Progenitor cell of endocrine pancreas (in vitro differentiated cells): Measurements from ENCODE around the gene CCBE1. TPM values are rescaled to one million over a fixed set of nuclear protein-coding genes. Genes with fewer than 3 reads are reported as not detected.

Experiments used
- DNase-seq: peaks from one replicate; pipeline ENCODE4 v3.0.0; 2021; ENCODE audit warnings: low spot score; ENCODE audit not compliant: unreplicated experiment
- H3K27ac Mint-ChIP-seq: 2 replicates; pipeline ENCODE4 v1.8.0; 2021; ENCODE audit warnings: mild to moderate bottlenecking, moderate library complexity, mixed read lengths
- H3K27me3 Mint-ChIP-seq: 2 replicates; pipeline ENCODE4 v1.8.0; 2021; ENCODE audit warnings: mixed read lengths
- H3K36me3 Mint-ChIP-seq: 2 replicates; pipeline ENCODE4 v1.8.0; 2022; ENCODE audit warnings: mixed read lengths; ENCODE audit not compliant: insufficient read depth
- H3K4me1 Mint-ChIP-seq: 2 replicates; pipeline ENCODE4 v1.8.0; 2021; ENCODE audit warnings: low read depth, mixed read lengths
- H3K4me3 Mint-ChIP-seq: 2 replicates; pipeline ENCODE4 v1.8.0; 2021; ENCODE audit warnings: low read depth, mild to moderate bottlenecking, moderate library complexity, mixed read lengths
- H3K9me3 Mint-ChIP-seq: 2 replicates; pipeline ENCODE4 v1.8.0; 2021; ENCODE audit warnings: low read depth, mixed read lengths
- total RNA-seq: library from RNA; stranded (reverse); gene quantifications from 2 replicates; pipeline ENCODE4 v1.2.1, GENCODE V29; 2021
- TF ChIP-seq, protein P1 (sequence below): fragments of 200-600 bp; sonication (generic); IDR thresholded peaks from one replicate; pipeline ENCODE4 v1.5.0; 2021; ENCODE audit warnings: antibody characterized with exemption, mild to moderate bottlenecking; ENCODE audit not compliant: unreplicated experiment

Gene CCBE1
- total RNA-seq, 1 donor from 2014 or later, result 1.2 TPM

GRCh38 chr18:59674903-59675270 lies 22.3 kb downstream of the CCBE1 start:
- H3K4me1 Mint-ChIP-seq, result peaks cover 9% of the 10 kb centered on the region
- H3K9me3 Mint-ChIP-seq, result no peaks in the 10 kb centered on the region
- DNase-seq, result no peak
- H3K27me3 Mint-ChIP-seq, result peaks cover 8% of the 10 kb centered on the region
- H3K4me3 Mint-ChIP-seq, result no peak overlapping the region
- TF ChIP-seq, protein P1, sequence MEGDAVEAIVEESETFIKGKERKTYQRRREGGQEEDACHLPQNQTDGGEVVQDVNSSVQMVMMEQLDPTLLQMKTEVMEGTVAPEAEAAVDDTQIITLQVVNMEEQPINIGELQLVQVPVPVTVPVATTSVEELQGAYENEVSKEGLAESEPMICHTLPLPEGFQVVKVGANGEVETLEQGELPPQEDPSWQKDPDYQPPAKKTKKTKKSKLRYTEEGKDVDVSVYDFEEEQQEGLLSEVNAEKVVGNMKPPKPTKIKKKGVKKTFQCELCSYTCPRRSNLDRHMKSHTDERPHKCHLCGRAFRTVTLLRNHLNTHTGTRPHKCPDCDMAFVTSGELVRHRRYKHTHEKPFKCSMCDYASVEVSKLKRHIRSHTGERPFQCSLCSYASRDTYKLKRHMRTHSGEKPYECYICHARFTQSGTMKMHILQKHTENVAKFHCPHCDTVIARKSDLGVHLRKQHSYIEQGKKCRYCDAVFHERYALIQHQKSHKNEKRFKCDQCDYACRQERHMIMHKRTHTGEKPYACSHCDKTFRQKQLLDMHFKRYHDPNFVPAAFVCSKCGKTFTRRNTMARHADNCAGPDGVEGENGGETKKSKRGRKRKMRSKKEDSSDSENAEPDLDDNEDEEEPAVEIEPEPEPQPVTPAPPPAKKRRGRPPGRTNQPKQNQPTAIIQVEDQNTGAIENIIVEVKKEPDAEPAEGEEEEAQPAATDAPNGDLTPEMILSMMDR, result no peak
- no peaks in the 10 kb centered on the region for H3K36me3 Mint-ChIP-seq
- no peak overlapping the region for H3K27ac Mint-ChIP-seq

- H3K36me3 Mint-ChIP-seq, result no peaks in the 10 kb centered on the region
- peaks cover 9% of the 10 kb centered on the region for H3K4me1 Mint-ChIP-seq
- DNase-seq, result no peak
- TF ChIP-seq, protein P1, result no peak
- no peaks in the 10 kb centered on the region for H3K9me3 Mint-ChIP-seq
- no peak overlapping the region for H3K27ac Mint-ChIP-seq
- H3K4me3 Mint-ChIP-seq, result no peak overlapping the region
- H3K27me3 Mint-ChIP-seq, result peaks cover 4% of the 10 kb centered on the region
Observed at GRCh38 chr18:59674186-59674902, 22.9 kb downstream of the CCBE1 start.

GRCh38 chr18:59672235-59672711 lies 24.9 kb downstream of the CCBE1 start:
- H3K27me3 Mint-ChIP-seq, result peaks cover 3% of the 10 kb centered on the region
- TF ChIP-seq, protein P1, result no peak
- no peaks in the 10 kb centered on the region for H3K9me3 Mint-ChIP-seq
- H3K36me3 Mint-ChIP-seq, result no peaks in the 10 kb centered on the region
- no peak overlapping the region for H3K27ac Mint-ChIP-seq
- peaks cover 9% of the 10 kb centered on the region for H3K4me1 Mint-ChIP-seq
- H3K4me3 Mint-ChIP-seq, result no peak overlapping the region
- DNase-seq, result no peak

DNA sequence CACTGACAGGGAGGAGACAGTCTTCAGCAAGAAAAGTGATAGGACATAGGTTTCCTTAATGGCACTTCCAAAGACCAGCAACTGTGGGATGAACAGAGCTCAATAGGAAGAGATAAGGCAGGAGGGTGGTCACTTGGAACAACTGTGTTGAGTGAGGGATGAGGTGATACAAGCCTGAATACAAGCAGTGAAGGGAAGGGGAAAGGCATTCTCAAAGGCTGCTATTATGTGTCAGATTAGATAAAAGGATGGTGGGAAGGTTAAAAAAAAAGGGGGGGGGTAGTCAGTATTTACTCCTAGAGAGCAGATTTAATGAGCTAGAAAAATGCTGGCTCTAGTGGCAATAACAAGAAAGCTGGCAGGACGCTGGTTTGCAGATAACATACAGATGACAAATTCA lies 25.7 kb downstream of the CCBE1 start:
- no peak overlapping the region for H3K27ac Mint-ChIP-seq
- TF ChIP-seq, protein P1, result no peak

DNA sequence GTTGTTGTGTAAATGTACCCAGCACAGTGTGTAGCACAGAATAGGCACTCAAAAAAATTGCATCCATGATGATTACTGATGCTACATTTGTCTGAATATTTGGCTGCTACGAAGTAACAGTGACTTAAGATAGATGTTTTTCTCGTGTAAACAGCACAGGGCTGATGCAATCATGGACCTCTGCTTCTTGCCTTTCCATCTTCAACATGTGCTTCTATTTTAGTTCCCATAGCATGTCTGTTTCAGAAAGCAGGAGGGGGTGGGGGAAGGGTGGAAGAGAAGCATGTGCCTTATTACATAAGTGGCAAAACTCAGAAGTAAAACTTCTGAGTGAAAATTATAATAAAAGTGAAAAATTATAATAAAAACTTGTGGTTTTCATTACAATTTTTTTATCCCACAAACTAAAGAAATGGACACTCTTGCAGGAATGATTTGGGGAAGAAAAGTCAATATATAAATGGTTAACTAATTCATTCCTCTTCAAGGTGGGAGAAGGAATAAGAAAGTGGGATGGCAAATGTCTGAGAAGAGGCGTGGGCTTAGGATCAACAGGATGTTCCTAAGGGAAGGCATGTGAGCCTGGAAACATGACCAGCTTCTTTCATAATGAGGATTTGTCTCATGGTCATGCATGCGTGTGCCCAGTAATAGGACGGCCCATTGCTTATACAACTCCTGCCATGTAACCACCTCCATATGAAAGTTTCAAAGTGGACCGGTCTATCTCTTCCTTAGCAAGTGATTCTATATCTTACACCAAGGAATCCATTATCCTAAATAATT lies 27.2 kb downstream of the CCBE1 start:
- DNase-seq, result no peak
- Mint-ChIP-seq H3K4me3 (no peak overlapping the region), H3K4me1 (peaks cover 8% of the 10 kb centered on the region), H3K27me3 (peaks cover 9% of the 10 kb centered on the region), H3K27ac (no peak overlapping the region), H3K36me3 (no peaks in the 10 kb centered on the region), H3K9me3 (no peaks in the 10 kb centered on the region)
- TF ChIP-seq, protein P1, result no peak

More for the DNA sequence above, 25.7 kb downstream of the CCBE1 start:
- Mint-ChIP-seq H3K36me3 (no peaks in the 10 kb centered on the region), H3K4me1 (peaks cover 9% of the 10 kb centered on the region), H3K9me3 (no peaks in the 10 kb centered on the region), H3K27me3 (peaks cover 3% of the 10 kb centered on the region), H3K4me3 (no peak overlapping the region)
- DNase-seq, result no peak
